Glutamatergic neuron (in vitro differentiated cells): ENCODE data around the gene CADM2. TPM values are rescaled to one million over a fixed set of nuclear protein-coding genes. Genes with fewer than 3 reads are reported as not detected.

Experiments used
- DNase-seq: peaks from one replicate; pipeline ENCODE4 v3.0.0; 2022
- H3K27ac Mint-ChIP-seq: one replicate; pipeline ENCODE4 v1.8.0; 2020; ENCODE audit warnings: mild to moderate bottlenecking, mixed read lengths, inconsistent platforms; ENCODE audit not compliant: unreplicated experiment
- H3K27me3 Mint-ChIP-seq: one replicate; pipeline ENCODE4 v1.8.0; 2020; ENCODE audit warnings: mild to moderate bottlenecking, moderate library complexity, mixed read lengths, inconsistent platforms; ENCODE audit not compliant: unreplicated experiment
- H3K36me3 Mint-ChIP-seq: one replicate; pipeline ENCODE4 v1.8.0; 2020; ENCODE audit warnings: mild to moderate bottlenecking, mixed read lengths, inconsistent platforms; ENCODE audit not compliant: unreplicated experiment
- H3K4me1 Mint-ChIP-seq: one replicate; pipeline ENCODE4 v1.8.0; 2020; ENCODE audit warnings: mild to moderate bottlenecking, low read depth, mixed read lengths, inconsistent platforms; ENCODE audit not compliant: unreplicated experiment
- H3K4me3 Mint-ChIP-seq: one replicate; pipeline ENCODE4 v1.8.0; 2020; ENCODE audit warnings: mild to moderate bottlenecking, mixed read lengths, inconsistent platforms; ENCODE audit not compliant: unreplicated experiment
- H3K9me3 Mint-ChIP-seq: one replicate; pipeline ENCODE4 v1.8.0; 2020; ENCODE audit warnings: mild to moderate bottlenecking, moderate library complexity, mixed read lengths, inconsistent platforms; ENCODE audit not compliant: unreplicated experiment
- CTCF ChIP-seq: fragments of 200-600 bp; sonication (generic); IDR thresholded peaks from one replicate; pipeline ENCODE4 v1.5.0; 2021; ENCODE audit not compliant: partially characterized antibody, unreplicated experiment
- total RNA-seq: library from RNA; stranded (reverse); fragmentation: NEBNext Ultra II Directional; extraction: Animal tissue kit (Norgen Biotek cat#: 25700); gene quantifications from one replicate; pipeline ENCODE4 v1.2.1, GENCODE V29; 2021; ENCODE audit not compliant: unreplicated experiment

Gene CADM2
- total RNA-seq, 1 donor from 2014 or later = 233 TPM

GRCh38 chr3:85377115-85377514, 418.3 kb downstream of the CADM2 start:
- DNase-seq = no peak
- no peak for TF ChIP-seq CTCF
- Mint-ChIP-seq H3K4me1 (no peaks in the 10 kb centered on the region), H3K27ac (no peak overlapping the region), H3K27me3 (no peaks in the 10 kb centered on the region), H3K4me3 (no peak overlapping the region), H3K36me3 (no peaks in the 10 kb centered on the region), H3K9me3 (no peaks in the 10 kb centered on the region)

- no peaks in the 10 kb centered on the region for H3K36me3 Mint-ChIP-seq
- no peaks in the 10 kb centered on the region for H3K4me1 Mint-ChIP-seq
- peaks cover 2% of the 10 kb centered on the region for H3K27me3 Mint-ChIP-seq
Observed at GRCh38 chr3:85384372-85384771, 425.6 kb downstream of the CADM2 start.

GRCh38 chr3:85387913-85388505, 429.2 kb downstream of the CADM2 start:
- H3K27me3 Mint-ChIP-seq = peaks cover 2% of the 10 kb centered on the region
- H3K36me3 Mint-ChIP-seq = no peaks in the 10 kb centered on the region
- no peak for DNase-seq
- no peak overlapping the region for H3K4me3 Mint-ChIP-seq
- no peaks in the 10 kb centered on the region for H3K4me1 Mint-ChIP-seq
- H3K9me3 Mint-ChIP-seq = no peaks in the 10 kb centered on the region
- no peak overlapping the region for H3K27ac Mint-ChIP-seq
- no peak for TF ChIP-seq CTCF

More at GRCh38 chr3:85384372-85384771, 425.6 kb downstream of the CADM2 start:
- no peak overlapping the region for H3K4me3 Mint-ChIP-seq
- TF ChIP-seq CTCF = no peak
- H3K27ac Mint-ChIP-seq = no peak overlapping the region
- H3K9me3 Mint-ChIP-seq = no peaks in the 10 kb centered on the region
- DNase-seq = no peak

GRCh38 chr3:85394424-85394823, 435.6 kb downstream of the CADM2 start:
- Mint-ChIP-seq H3K4me1 (no peaks in the 10 kb centered on the region), H3K9me3 (no peaks in the 10 kb centered on the region), H3K27ac (no peak overlapping the region), H3K36me3 (no peaks in the 10 kb centered on the region), H3K27me3 (no peaks in the 10 kb centered on the region), H3K4me3 (no peak overlapping the region)
- TF ChIP-seq CTCF = no peak
- no peak for DNase-seq

- no peaks in the 10 kb centered on the region for H3K27me3 Mint-ChIP-seq
- no peak overlapping the region for H3K27ac Mint-ChIP-seq
- DNase-seq = no peak
- no peak for TF ChIP-seq CTCF
- no peaks in the 10 kb centered on the region for H3K36me3 Mint-ChIP-seq
- no peak overlapping the region for H3K4me3 Mint-ChIP-seq
- no peaks in the 10 kb centered on the region for H3K4me1 Mint-ChIP-seq
- H3K9me3 Mint-ChIP-seq = no peaks in the 10 kb centered on the region
Observed at GRCh38 chr3:85397434-85397833, 438.6 kb downstream of the CADM2 start.
